Aorta (tissue), 5 donors: ENCODE data around the gene PLCB2. TPM values are rescaled to one million over a fixed set of nuclear protein-coding genes. Genes with fewer than 3 reads are reported as not detected.

ENCODE experiments used
- ATAC-seq: fragments of 200-7000 bp; cut with Tn5 transposase; one replicate; pipeline ENCODE4 v1.9.1; 2022; ENCODE audit warnings: moderate library complexity; ENCODE audit not compliant: low FRiP score
- DNase-seq, 2 donors: peaks; one replicate each; pipeline ENCODE4 v3.0.0-alpha.2; 2020
- H3K27ac ChIP-seq, 2 donors: one replicate each; pipeline ENCODE4 v1.5.1; 2013; ENCODE audit warnings: low read length in 2 of 2, mild to moderate bottlenecking in 2 of 2, moderate library complexity in 2 of 2, control low read depth in 1 of 2, inconsistent platforms in 1 of 2, low read depth in 1 of 2
- H3K27me3 ChIP-seq, 2 donors: one replicate each; pipeline ENCODE4 v1.6.1; 2013; ENCODE audit warnings: control low read depth in 1 of 2, low read length in 1 of 2, mild to moderate bottlenecking in 1 of 2, moderate library complexity in 1 of 2; ENCODE audit not compliant: insufficient read depth in 2 of 2, control insufficient read depth in 1 of 2
- H3K36me3 ChIP-seq, 2 donors: one replicate each; pipeline ENCODE4 v1.6.1; 2013; ENCODE audit warnings: control low read depth in 1 of 2, low read length in 1 of 2, mild to moderate bottlenecking in 1 of 2; ENCODE audit not compliant: insufficient read depth in 2 of 2, control insufficient read depth in 1 of 2
- H3K4me1 ChIP-seq, 2 donors: one replicate each; pipeline ENCODE4 v1.6.1; 2013; ENCODE audit warnings: low read length in 2 of 2, control low read depth in 1 of 2, mild to moderate bottlenecking in 1 of 2, moderate library complexity in 1 of 2; ENCODE audit not compliant: insufficient read depth in 2 of 2, control insufficient read depth in 1 of 2
- H3K4me3 ChIP-seq, 2 donors: one replicate each; pipeline ENCODE4 v1.5.1; 2013; ENCODE audit warnings: low read length in 2 of 2, control low read depth in 1 of 2, mild to moderate bottlenecking in 1 of 2
- H3K9me3 ChIP-seq: one replicate; pipeline ENCODE4 v1.6.1; 2013; ENCODE audit warnings: mild to moderate bottlenecking, low read length; ENCODE audit not compliant: control insufficient read depth
- WGBS, 2 donors: extraction: QIAGEN DNeasy Blood & Tissue Kit; methylation state at CpG; one replicate each; pipeline ENCODE4 v1.1.7; 2013; 5-methylcytosine and 5-hydroxymethylcytosine counted together
- intact Hi-C, 2 donors: fragments of 100-400 bp; cut with DNase I; formaldehyde crosslinking; loops; one replicate each; pipeline versions ENCODE4 v1.14.2 to v1.15.0; 2022
- polyA plus RNA-seq, 2 donors: library from polyadenylated mRNA; stranded (reverse); fragments of 200-250 nt; gene quantifications; one replicate each; pipeline ENCODE4 v1.2.3, GENCODE V29; 2013
- total RNA-seq, 2 donors: library from RNA; stranded (reverse); fragmentation: NEBNext Ultra II Directional; extraction: Animal tissue kit (Norgen Biotek cat#: 25700); gene quantifications; one replicate each; pipeline ENCODE4 v1.2.1, GENCODE V29; 2021
- donor health status: healthy with polysubstance abuse.
- donor health status: Bipolar disorder and iron deficiency.
- donor health status: DM: no; HTN: no; CAD: no.
- donor health status: DM: no; HTN: no; CAD: no.
- donor health status: DM: yes; HTN: yes; CAD: no.

Gene PLCB2
- total and polyA plus RNA-seq, 4 donors: 5.8 to 55.8 (median 15.4) TPM

GRCh38 chr15:40298216-40298935, 9.4 kb downstream of the PLCB2 start:
- DNase-seq: peak; percentile 21 to 36
- 97% methylated on average over 17 of the region's 17 CpGs for WGBS, 2 donors
- intact Hi-C loops: no loop called here
- Histone ChIP-seq H3K27ac (no peak overlapping the region), H3K4me1 (no peaks in the 10 kb centered on the region), H3K36me3 (no peaks in the 10 kb centered on the region), H3K4me3 (no peak overlapping the region), H3K27me3 (no peaks in the 10 kb centered on the region), H3K9me3 (no peaks in the 10 kb centered on the region)
- no peak for ATAC-seq

DNA sequence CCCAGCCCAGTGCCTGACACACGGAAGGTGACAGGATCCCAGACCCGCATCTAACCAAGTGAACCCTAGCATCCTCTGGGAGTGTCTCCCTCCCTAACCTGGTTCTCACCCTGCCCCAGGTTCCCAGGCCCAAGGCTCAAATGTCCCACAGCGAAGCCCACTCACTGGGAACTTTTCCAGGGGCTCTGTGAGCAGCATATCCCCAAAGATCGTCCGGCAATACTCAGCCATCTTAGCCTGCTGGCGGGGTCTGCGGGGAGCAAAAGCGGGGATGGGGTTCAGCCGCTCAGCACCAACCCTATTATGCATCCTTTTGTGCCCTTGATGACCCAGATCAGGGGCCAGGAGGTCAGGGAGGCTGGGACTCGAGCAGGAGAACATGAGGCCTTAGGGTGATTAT, 10.4 kb downstream of the PLCB2 start:
- no peaks in the 10 kb centered on the region for H3K9me3 ChIP-seq
- 96 to 97% methylated on average over 10 of the region's 10 CpGs for WGBS, 2 donors
- H3K4me3 ChIP-seq: no peak overlapping the region
- no peak overlapping the region for H3K27ac ChIP-seq
- DNase-seq (peak; percentile 35 to 44), ATAC-seq (no peak)
- no peaks in the 10 kb centered on the region for H3K36me3 ChIP-seq
- no peaks in the 10 kb centered on the region for H3K27me3 ChIP-seq
- intact Hi-C loops: no loop called here
- no peaks in the 10 kb centered on the region for H3K4me1 ChIP-seq

DNA sequence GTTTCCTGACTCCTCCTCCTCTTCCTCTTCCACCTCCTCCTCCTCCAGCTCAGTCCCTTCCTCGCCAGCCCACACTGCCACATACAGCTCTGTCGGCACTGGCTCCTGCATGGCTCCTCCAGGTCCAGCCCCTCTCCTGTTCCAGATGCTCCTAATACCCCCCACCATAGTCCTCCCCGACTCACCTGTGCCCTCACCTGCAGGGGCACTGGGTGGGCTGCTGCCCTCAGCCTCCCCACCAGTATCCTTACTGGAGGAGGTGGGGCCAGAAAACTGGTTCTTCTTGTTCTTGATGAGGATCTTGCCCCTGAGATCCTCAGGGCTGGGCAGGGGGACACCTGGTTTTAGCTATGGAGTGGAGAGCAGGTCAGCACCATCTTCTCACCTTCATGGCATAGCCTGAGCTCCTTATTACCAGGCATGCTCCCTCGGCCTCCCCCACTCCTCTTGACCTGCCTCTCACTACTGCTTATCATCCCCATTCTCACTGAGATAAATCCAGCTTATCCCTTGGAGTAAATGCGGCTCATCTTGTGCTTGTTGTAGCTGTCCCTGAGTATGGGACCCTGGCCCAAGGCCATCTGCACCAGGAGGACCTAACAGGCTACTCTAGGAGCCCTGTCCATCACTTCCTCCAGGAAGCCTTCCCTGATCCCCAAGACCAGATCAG, 11.0 kb downstream of the PLCB2 start:
- intact Hi-C loops: no loop called here

DNA sequence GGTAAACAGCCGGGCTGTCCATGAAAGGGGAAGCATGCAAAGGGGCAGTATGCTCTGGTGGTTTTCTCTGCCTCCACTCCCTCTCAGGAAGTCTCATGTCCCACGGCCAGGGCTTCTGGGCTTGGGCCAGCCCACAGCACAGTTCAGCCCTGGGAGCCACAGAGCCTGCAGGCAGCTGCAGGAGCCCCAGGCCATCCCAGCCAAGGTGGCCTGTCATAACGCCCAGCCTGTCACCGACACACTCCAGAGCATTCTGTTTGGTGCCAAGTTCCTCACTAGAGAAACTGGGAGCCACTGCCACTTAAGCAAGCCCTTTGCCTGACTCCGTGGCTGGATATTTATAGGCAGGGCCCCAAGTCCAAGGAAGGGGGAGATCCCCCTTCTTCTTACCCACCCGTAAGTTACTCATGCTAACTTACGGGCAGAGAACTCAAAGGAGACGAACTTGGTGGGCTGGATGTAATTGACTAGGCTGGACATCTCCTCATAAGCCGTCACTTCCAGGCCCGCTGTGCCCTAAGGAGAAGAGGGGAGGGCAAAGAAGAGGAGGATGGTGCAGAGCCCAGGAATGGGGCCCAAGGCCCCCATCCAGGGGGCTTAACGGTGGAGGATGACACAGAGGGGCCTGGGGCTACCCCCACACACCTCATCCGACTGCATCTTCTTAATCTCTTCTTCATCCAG, 11.7 kb downstream of the PLCB2 start:
- no peaks in the 10 kb centered on the region for H3K27me3 ChIP-seq
- no peak for ATAC-seq
- H3K4me3 ChIP-seq: no peak overlapping the region
- H3K9me3 ChIP-seq: no peaks in the 10 kb centered on the region
- no peak overlapping the region for H3K27ac ChIP-seq
- intact Hi-C loops: no loop called here
- no peaks in the 10 kb centered on the region for H3K36me3 ChIP-seq
- H3K4me1 ChIP-seq: no peaks in the 10 kb centered on the region
- peak in 1 of 2 donors; percentile 9 for DNase-seq
- WGBS, 2 donors: 49 to 50% methylated on average over 12 of the region's 12 CpGs

More for the DNA sequence above, 11.0 kb downstream of the PLCB2 start:
- Histone ChIP-seq H3K9me3 (no peaks in the 10 kb centered on the region), H3K27ac (no peak overlapping the region), H3K36me3 (no peaks in the 10 kb centered on the region), H3K4me1 (no peaks in the 10 kb centered on the region), H3K4me3 (no peak overlapping the region), H3K27me3 (no peaks in the 10 kb centered on the region)
- DNase-seq: peak; percentile 11 to 43
- 91 to 94% methylated on average over 5 of the region's 5 CpGs for WGBS, 2 donors
- ATAC-seq: no peak

- Histone ChIP-seq H3K27ac (no peak overlapping the region), H3K27me3 (no peaks in the 10 kb centered on the region), H3K36me3 (no peaks in the 10 kb centered on the region), H3K4me3 (no peak overlapping the region), H3K9me3 (no peaks in the 10 kb centered on the region), H3K4me1 (no peaks in the 10 kb centered on the region)
- DNase-seq (peak in 1 of 2 donors; percentile 12), ATAC-seq (no peak)
- 52 to 75% methylated on average over 1 of the region's 1 CpG for WGBS, 2 donors
- intact Hi-C loops: no loop called here
Observed at GRCh38 chr15:40295297-40295696, 12.4 kb downstream of the PLCB2 start.

DNA sequence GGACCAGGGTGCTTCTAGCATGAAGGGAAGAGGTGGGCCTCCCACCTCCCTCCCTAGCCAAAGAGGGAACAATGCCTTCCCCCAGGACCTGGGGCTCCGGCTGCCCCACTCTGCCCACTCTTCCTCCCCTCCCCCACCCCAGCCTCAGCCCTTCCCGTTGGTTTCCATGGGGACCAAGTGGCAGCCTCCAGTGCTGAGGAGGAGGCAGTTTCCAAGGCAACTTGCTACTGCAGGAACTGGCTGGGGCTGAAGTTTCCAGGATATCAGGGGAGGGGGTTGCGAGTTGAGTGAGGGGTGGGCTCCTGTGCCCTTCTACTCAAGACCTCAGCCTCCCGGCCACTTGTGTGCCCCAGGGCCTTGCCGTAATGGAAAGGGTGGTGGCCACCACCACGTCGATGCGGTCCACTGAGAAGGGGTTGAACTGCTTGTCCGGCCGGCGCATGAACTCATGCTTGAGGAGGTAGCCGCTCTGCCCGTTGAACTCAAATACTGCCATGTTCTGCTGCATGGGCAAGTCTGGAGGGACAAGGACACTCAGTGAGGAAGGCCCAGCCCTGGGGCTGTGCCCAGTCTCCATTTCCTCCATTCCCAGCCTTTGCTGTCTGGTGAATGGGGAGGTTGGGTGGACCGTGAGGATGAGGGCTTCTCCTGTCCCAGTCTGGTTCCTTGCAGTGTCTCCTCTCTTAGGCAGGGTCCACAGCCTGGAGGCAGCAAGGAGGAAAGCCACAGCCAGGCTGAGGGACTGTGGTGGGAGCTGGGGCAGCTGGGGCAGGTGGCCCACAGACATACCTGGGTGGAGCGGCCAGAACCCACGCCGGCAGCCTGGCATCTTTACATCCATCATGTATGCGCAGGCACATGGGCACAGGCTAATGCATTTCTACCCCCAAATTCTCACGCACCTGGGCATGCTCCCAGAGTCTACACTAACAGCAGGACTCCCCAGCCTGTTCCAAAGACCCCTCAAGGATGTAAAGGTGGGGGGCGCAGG, 13.5 kb downstream of the PLCB2 start:
- Histone ChIP-seq H3K4me1 (no peaks in the 10 kb centered on the region), H3K9me3 (no peaks in the 10 kb centered on the region), H3K36me3 (no peaks in the 10 kb centered on the region), H3K4me3 (no peak overlapping the region), H3K27me3 (no peaks in the 10 kb centered on the region), H3K27ac (no peak overlapping the region)
- DNase-seq (peak in 1 of 2 donors; percentile 17), ATAC-seq (no peak)
- WGBS, 2 donors: 93 to 94% methylated on average over 20 of the region's 20 CpGs
- intact Hi-C loops: no loop called here

DNA sequence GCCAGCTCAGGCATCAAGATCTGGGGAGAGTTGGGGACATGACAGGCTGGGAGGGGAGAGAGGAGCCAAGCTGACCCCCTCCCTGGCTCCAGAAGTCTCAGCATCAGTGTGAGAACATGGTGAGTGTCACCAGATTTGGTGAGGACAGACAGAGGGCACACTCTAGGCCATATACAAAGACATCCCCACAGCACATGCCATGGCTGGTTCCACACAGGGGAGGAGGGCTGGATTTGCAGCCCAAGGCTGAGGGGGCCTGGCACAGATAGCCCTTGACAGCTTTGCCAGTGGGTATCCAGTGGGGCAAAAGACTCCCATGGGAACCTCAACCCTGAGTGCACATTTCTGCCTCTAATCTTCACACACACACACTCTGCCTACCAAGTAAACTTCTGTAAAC, 14.7 kb downstream of the PLCB2 start:
- no peaks in the 10 kb centered on the region for H3K36me3 ChIP-seq
- no peaks in the 10 kb centered on the region for H3K27me3 ChIP-seq
- no peaks in the 10 kb centered on the region for H3K9me3 ChIP-seq
- H3K4me1 ChIP-seq: no peaks in the 10 kb centered on the region
- no peak overlapping the region for H3K27ac ChIP-seq
- ATAC-seq (no peak), DNase-seq (no peak)
- no peak overlapping the region for H3K4me3 ChIP-seq
- intact Hi-C loops: no loop called here

- WGBS, 2 donors: 86 to 92% methylated on average over 3 of the region's 3 CpGs
- no peak overlapping the region for H3K27ac ChIP-seq
- H3K4me1 ChIP-seq: no peaks in the 10 kb centered on the region
- no peaks in the 10 kb centered on the region for H3K27me3 ChIP-seq
- H3K4me3 ChIP-seq: no peak overlapping the region
- no peak for ATAC-seq
- no peak for DNase-seq
- no peaks in the 10 kb centered on the region for H3K9me3 ChIP-seq
- intact Hi-C loops: no loop called here
- no peaks in the 10 kb centered on the region for H3K36me3 ChIP-seq
Observed at GRCh38 chr15:40292246-40292645, 15.5 kb downstream of the PLCB2 start.
